Prostate gland (tissue), 2 donors: ENCODE results near the gene DMBT1.

ENCODE experiments used
- CTCF ChIP-seq, 4 experiments: fragments of 200-600 bp in 2 of 4; fragments of 450-650 bp in 2 of 4; sonication (generic) in 2 of 4; IDR thresholded peaks; 1 replicate in 3 of 4; 2 replicates in 1 of 4; pipeline ENCODE4 v1.5.1; 2016 to 2019; ENCODE audit warnings: antibody characterized with exemption in 4 of 4, mild to moderate bottlenecking in 2 of 4, moderate library complexity in 2 of 4
- POLR2AphosphoS5 ChIP-seq: sonication (generic); formaldehyde crosslinking; IDR thresholded peaks from one replicate; pipeline ENCODE4 v1.6.1; 2017; ENCODE audit warnings: antibody characterized with exemption

- TF ChIP-seq CTCF (IDR thresholded peaks at IDR 0.05) (no peak), POLR2AphosphoS5 (no peak)
These were observed 2.1 kb upstream of the DMBT1 start for GRCh38 chr10:122558452-122558851.
